Ascending aorta (tissue), 2 donors: ENCODE data around the gene PKN3. TPM values are rescaled to one million over a fixed set of nuclear protein-coding genes. Genes with fewer than 3 reads are reported as not detected.

ENCODE experiments used
- DNase-seq, 2 donors: peaks; one replicate each; pipeline ENCODE4 v3.0.0-alpha.2; 2019; ENCODE audit warnings: low spot score in 2 of 2
- H3K27ac ChIP-seq, 2 donors: fragments of 200-600 bp; sonication (generic); one replicate each; pipeline ENCODE4 v1.5.1; 2016 to 2017; ENCODE audit warnings: mild to moderate bottlenecking in 1 of 2
- H3K27me3 ChIP-seq: fragments of 200-600 bp; sonication (generic); one replicate; pipeline ENCODE4 v1.5.1; 2017
- H3K36me3 ChIP-seq, 2 donors: fragments of 200-600 bp; sonication (generic); one replicate each; pipeline ENCODE4 v1.5.1; 2016
- H3K4me1 ChIP-seq, 2 donors: fragments of 200-600 bp; sonication (generic); one replicate each; pipeline ENCODE4 v1.5.1; 2016 to 2017; ENCODE audit warnings: mild to moderate bottlenecking in 1 of 2
- H3K4me3 ChIP-seq, 2 donors: fragments of 200-600 bp; sonication (generic); one replicate each; pipeline ENCODE4 v1.5.1; 2016 to 2017; ENCODE audit warnings: mild to moderate bottlenecking in 1 of 2
- H3K9me3 ChIP-seq, 2 donors: fragments of 200-600 bp; sonication (generic); one replicate each; pipeline ENCODE4 v1.5.1; 2016
- intact Hi-C: fragments of 100-400 bp; cut with DNase I; formaldehyde crosslinking; loops from one replicate; pipeline ENCODE4 v1.15.1; 2023
- total RNA-seq: library from RNA; depleted of rRNA; stranded (reverse); fragments of >200 nt; gene quantifications from one replicate; pipeline ENCODE4 v1.1.0, GENCODE V29; 2016
- TF ChIP-seq, protein P1 (sequence below), 3 experiments: fragments of 200-600 bp in 2 of 3; fragments of 450-650 bp in 1 of 3; sonication (generic) in 2 of 3; IDR thresholded peaks; one replicate each; pipeline ENCODE4 v1.5.1; 2016 to 2019; ENCODE audit warnings: antibody characterized with exemption in 3 of 3, mild to moderate bottlenecking in 1 of 3, moderate library complexity in 1 of 3

Gene PKN3
- total RNA-seq, 1 donor from 2014 or later: 28.8 TPM

DNA sequence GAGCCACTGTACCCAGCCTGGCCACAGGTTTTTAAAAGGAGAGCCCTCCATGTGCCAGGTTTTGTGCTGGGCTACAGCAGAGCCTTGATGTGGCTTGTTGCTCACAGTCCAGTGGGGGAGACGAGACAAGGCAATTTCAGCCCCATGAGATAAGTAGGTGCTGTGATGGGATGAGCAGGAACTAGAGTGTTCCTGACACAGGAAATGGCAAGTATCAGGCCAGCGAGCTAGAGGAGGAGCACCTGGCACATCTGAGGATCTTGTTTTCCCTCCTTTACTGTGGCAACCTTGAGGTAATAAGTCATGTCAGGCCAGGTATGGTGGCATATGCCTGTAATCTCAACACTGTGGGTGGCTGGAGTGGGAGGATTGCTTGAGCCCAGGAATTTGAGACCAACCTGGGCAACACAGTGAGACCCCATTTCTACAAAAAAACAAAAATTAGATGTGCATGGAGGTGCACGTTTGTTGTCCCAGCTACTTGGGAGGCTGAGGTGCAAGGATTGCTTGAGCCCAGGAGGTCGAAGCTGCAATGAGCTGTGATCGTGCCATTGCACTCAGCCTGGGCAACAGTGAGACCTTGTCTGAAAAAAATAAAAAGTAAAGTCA, 25.4 kb downstream of the PKN3 start:
- Histone ChIP-seq H3K9me3 (no peaks in the 10 kb centered on the region), H3K4me1 (no peaks in the 10 kb centered on the region), H3K4me3 (no peak overlapping the region), H3K27ac (no peak overlapping the region), H3K36me3 (peaks cover 18 to 30% of the 10 kb centered on the region in 2 donors), H3K27me3 (no peaks in the 10 kb centered on the region)
- no peak for DNase-seq
- intact Hi-C loops: no loop called here
- TF ChIP-seq, protein P1, sequence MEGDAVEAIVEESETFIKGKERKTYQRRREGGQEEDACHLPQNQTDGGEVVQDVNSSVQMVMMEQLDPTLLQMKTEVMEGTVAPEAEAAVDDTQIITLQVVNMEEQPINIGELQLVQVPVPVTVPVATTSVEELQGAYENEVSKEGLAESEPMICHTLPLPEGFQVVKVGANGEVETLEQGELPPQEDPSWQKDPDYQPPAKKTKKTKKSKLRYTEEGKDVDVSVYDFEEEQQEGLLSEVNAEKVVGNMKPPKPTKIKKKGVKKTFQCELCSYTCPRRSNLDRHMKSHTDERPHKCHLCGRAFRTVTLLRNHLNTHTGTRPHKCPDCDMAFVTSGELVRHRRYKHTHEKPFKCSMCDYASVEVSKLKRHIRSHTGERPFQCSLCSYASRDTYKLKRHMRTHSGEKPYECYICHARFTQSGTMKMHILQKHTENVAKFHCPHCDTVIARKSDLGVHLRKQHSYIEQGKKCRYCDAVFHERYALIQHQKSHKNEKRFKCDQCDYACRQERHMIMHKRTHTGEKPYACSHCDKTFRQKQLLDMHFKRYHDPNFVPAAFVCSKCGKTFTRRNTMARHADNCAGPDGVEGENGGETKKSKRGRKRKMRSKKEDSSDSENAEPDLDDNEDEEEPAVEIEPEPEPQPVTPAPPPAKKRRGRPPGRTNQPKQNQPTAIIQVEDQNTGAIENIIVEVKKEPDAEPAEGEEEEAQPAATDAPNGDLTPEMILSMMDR (IDR thresholded peaks at IDR 0.05): no peak

DNA sequence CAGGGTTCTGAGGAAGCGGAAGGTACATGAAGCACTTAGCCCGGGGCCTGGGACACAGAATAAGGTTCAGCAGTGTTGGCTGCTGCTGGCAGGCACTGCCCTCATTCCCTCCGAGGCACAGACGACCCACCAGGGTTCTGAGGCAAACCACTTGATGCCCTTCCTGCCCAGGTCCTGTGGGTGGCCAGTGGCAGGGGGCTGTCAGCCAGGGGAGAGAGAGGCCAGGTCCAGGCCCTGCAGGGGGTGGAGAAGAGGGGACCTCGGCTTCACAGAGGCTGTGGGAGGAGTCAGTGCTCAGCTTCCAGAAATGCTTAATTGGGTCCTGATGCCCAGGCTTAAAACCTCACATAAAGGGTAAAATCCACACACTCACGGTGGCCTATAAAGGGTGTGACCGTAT, 26.0 kb downstream of the PKN3 start:
- Histone ChIP-seq H3K4me1 (no peaks in the 10 kb centered on the region), H3K27me3 (no peaks in the 10 kb centered on the region), H3K36me3 (peaks cover 24 to 35% of the 10 kb centered on the region in 2 donors), H3K27ac (no peak overlapping the region), H3K4me3 (no peak overlapping the region), H3K9me3 (no peaks in the 10 kb centered on the region)
- TF ChIP-seq, protein P1 (IDR thresholded peaks at IDR 0.05): no peak
- intact Hi-C loops: no loop called here
- DNase-seq: no peak

DNA sequence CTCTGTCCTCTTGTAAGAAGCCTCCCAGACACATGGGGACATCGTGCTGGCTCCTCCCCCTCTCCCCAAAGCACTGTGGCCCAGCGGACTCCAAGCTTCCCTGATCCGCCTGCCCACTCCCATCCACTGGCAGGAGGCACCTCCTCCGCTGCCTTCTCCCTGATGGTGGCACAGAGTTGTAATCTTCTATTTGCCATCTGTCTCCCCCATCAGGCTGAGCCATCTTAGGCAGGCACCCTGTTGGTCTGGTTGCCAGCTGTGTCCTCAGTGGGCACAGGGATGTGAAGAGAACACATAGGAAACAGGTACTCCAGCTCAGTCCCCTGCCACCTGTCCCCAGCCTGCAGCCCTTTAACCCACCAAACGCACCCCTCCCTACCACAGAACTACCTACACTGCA, 27.0 kb downstream of the PKN3 start:
- Histone ChIP-seq H3K27me3 (no peaks in the 10 kb centered on the region), H3K4me1 (no peaks in the 10 kb centered on the region), H3K4me3 (no peak overlapping the region), H3K36me3 (peaks cover 24 to 36% of the 10 kb centered on the region in 2 donors), H3K9me3 (no peaks in the 10 kb centered on the region), H3K27ac (no peak overlapping the region)
- intact Hi-C loops: no loop called here
- TF ChIP-seq, protein P1 (IDR thresholded peaks at IDR 0.05): no peak
- DNase-seq: no peak

DNA sequence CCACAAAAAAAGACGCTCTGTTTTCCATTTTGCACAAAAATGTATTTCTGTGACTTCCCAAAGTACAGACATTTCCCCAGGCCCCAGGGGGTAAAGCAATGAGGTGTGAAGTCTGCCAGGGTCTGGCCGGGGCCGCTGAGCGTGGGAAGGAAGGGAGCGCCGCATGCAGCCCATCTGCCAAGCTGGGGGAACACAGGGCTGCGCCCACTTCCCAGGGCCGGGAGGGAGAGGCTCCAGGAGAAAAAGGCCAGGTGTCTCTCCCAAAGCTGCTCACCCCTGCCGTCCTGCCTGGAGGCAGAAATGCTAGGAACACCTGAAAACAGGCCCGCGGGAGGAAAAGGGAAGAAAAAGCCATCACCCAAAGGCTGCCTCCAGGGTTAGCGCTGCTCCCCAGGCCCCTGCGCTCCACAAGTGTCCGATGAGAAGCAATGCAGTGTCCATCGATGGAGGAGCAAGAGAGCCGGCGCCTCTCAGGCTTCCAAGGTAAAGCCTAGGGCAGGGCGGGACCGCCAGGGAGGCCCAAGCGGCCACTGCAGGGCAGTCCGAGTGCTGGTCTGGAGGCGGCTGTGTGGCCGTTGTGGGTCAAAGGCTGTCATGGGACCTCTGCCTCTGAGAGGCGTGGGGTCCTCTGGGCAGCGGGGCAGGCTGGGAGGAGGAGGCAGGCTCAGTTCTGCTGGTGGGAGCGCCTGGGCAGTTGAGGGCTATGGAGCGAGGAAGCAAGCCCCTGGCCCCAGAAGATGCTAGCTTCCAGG, 27.6 kb downstream of the PKN3 start:
- intact Hi-C loops: no loop called here
- Histone ChIP-seq H3K36me3 (peaks cover 29 to 43% of the 10 kb centered on the region in 2 donors), H3K9me3 (no peaks in the 10 kb centered on the region), H3K27me3 (no peaks in the 10 kb centered on the region), H3K27ac (no peak overlapping the region), H3K4me3 (no peak overlapping the region), H3K4me1 (no peaks in the 10 kb centered on the region)
- TF ChIP-seq, protein P1 (IDR thresholded peaks at IDR 0.05): no peak
- DNase-seq: no peak

DNA sequence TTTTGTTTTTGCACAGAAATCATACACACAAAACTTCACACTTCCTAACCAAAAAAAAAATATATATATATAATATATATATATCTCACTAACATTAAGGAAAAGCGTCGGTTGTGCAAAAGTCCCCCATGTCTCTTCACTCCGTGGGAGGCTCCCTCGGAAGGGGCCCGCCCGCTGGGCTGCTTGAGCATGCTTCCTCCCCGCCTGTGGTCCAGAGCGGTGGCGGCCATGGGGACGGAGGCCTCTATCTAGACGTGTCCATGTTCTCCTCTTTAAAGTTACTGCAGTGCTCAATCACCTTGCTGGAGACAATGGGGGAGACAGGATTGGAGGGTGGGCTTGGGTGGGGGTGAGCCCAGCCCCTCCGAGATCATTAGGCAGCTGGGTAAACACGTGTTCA, 28.8 kb downstream of the PKN3 start:
- Histone ChIP-seq H3K9me3 (no peaks in the 10 kb centered on the region), H3K36me3 (peaks cover 32 to 47% of the 10 kb centered on the region in 2 donors), H3K27me3 (no peaks in the 10 kb centered on the region), H3K27ac (no peak overlapping the region), H3K4me3 (no peak overlapping the region), H3K4me1 (no peaks in the 10 kb centered on the region)
- no peak for DNase-seq
- intact Hi-C loops: no loop called here
- TF ChIP-seq, protein P1 (IDR thresholded peaks at IDR 0.05): no peak
